ENCODE data around the gene ZBTB3. TPM values are rescaled to one million over a fixed set of nuclear protein-coding genes. Genes with fewer than 3 reads are reported as not detected.
A peak's percentile ranks its signal among the peaks of the same experiment; 100 is the strongest.
"Not testable (repeated sequence)": the region's sequence is repeated elsewhere in the genome, so short reads cannot be mapped to it uniquely, and the experiment has no call there.

Gene ZBTB3
- polyA plus RNA-seq, 6 donors from 2014 or later = 3.7 to 12.9 (median 6.4) TPM

DNA sequence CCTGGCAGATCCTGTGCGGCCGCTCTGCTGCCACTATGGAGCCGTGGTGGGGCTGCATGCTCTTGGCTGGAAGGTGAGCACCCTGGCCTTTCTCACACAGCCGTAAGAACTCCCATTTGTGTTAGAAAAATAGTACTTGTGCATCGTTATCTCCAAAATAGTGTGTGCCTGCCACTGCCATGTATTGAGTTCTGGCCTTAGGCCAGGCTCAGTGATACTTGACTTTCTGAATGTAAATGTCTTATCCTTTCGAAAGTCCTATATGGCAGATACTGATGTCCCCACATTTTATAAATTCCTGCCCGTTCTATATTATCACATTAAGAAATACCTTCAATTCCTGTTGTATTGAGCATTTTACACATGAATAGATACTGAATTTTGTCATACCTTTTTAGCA is 28.8 kb upstream of the ZBTB3 start:
- Mint-ChIP-seq H3K4me1 (peaks cover 7 to 17% (median 10%) of the 10 kb centered on the region in 3 donors), H3K9me3 (no peaks in the 10 kb centered on the region), H3K27me3 (no peaks in the 10 kb centered on the region), H3K4me3 (no peak overlapping the region), H3K27ac (peak overlapping the region in 2 of 6 donors; percentile 40 to 41), H3K36me3 (peaks cover 0 to under 1% of the 10 kb centered on the region in 2 donors)
- ATAC-seq (ENCODE audit: low read depth in 2 of 2) = no peak
- DNase-seq = no peak

DNA sequence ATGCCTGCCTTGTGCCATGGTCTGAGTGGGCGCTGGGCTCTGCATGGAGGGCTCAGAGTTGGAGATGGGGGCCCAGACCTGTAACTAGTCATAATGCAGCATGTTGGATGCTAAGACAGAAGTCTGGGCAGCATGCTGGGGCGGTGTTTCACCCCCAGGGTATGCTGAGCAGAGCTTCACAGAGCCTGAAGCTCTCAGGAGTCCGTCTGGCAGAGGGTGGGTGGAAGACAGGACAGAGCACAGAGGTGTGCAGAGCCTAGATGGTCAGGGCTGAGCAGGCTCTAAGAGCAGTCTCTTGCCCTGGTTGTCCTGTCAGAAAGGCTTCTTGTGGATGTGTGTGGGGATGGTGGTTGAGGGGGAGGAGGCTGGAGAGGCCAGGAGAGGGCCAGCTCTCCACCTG is 24.5 kb upstream of the ZBTB3 start:
- ATAC-seq (ENCODE audit: low read depth in 2 of 2) (no peak), DNase-seq (no peak)
- Mint-ChIP-seq H3K36me3 (peaks cover 8% of the 10 kb centered on the region in 2 donors), H3K4me3 (no peak overlapping the region), H3K4me1 (peaks cover 4 to 10% (median 5%) of the 10 kb centered on the region in 3 donors), H3K27ac (peak overlapping the region in 3 of 6 donors; percentile 57 to 61 (median 59)), H3K9me3 (no peaks in the 10 kb centered on the region), H3K27me3 (no peaks in the 10 kb centered on the region)

DNA sequence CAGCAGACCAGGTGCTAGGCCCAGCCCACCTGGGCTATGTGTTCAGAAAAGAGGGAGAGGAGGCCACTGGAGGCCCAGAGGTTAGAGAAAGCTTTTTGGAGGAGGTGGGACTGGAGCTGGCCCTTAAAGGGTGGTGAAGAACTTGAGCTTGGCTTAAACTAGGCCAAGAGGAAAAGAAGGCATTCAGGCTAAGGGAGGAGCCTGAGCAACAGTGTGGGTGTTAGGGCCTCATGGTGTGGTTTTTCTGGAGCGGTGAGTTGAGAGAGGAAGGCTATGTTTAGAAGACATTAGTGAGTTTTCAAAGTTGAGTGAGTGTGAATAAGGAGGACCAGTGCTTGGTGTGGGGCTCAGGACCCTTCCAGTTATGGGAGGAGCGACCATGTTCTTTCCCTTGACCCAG is 23.4 kb upstream of the ZBTB3 start:
- Mint-ChIP-seq H3K4me3 (peak overlapping the region in 1 of 8 donors; percentile 37), H3K27ac (peak overlapping the region in 2 of 6 donors; percentile 60 to 93), H3K27me3 (no peaks in the 10 kb centered on the region), H3K36me3 (peaks cover 8% of the 10 kb centered on the region in 2 donors), H3K4me1 (peaks cover 5 to 14% (median 6%) of the 10 kb centered on the region in 3 donors), H3K9me3 (no peaks in the 10 kb centered on the region)
- no peak for DNase-seq
- no peak for ATAC-seq (ENCODE audit: low read depth in 2 of 2)

DNA sequence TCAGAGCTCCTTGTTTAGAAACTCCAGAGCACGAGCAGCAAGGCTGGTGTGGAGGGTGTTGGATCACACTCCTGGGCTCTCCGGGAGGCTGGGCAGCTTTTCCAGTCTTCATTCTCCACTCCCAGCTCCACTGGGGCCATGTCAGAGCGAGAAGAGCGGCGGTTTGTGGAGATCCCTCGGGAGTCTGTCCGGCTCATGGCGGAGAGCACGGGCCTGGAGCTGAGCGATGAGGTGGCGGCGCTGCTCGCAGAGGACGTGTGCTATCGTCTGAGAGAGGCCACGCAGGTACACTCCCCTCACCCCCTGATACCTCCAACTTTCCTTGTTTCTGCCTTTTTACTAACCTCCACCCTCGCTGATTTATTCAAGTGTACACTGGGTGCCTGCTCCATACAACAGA is 21.7 kb upstream of the ZBTB3 start:
- Mint-ChIP-seq H3K9me3 (no peaks in the 10 kb centered on the region), H3K4me1 (peaks cover 17 to 28% (median 22%) of the 10 kb centered on the region in 3 donors), H3K27ac (peak overlapping the region in 1 of 6 donors; percentile 54), H3K27me3 (no peaks in the 10 kb centered on the region), H3K36me3 (peaks cover 8% of the 10 kb centered on the region in 2 donors), H3K4me3 (peak overlapping the region in 2 of 8 donors; percentile 3 to 9)
- ATAC-seq (ENCODE audit: low read depth in 2 of 2) (no peak), DNase-seq (no peak)

GRCh38 chr11:62774407-62774806 is 20.4 kb upstream of the ZBTB3 start:
- H3K4me1 Mint-ChIP-seq = peaks cover 26 to 41% (median 33%) of the 10 kb centered on the region in 3 donors
- H3K4me3 Mint-ChIP-seq = peak overlapping the region in 1 of 8 donors; percentile 68
- peak overlapping the region in 1 of 6 donors; percentile 34 for H3K27ac Mint-ChIP-seq
- H3K36me3 Mint-ChIP-seq = peaks cover 8% of the 10 kb centered on the region in 2 donors
- ATAC-seq (ENCODE audit: low read depth in 2 of 2) (no peak), DNase-seq (no peak)
- no peaks in the 10 kb centered on the region for H3K27me3 Mint-ChIP-seq
- no peaks in the 10 kb centered on the region for H3K9me3 Mint-ChIP-seq

- peaks cover 0 to 5% of the 10 kb centered on the region in 2 donors for H3K36me3 Mint-ChIP-seq
- ATAC-seq (ENCODE audit: low read depth in 2 of 2) (peak; percentile 73), DNase-seq (peak; percentile 76)
- peaks cover 26 to 36% (median 34%) of the 10 kb centered on the region in 3 donors for H3K4me1 Mint-ChIP-seq
- H3K27me3 Mint-ChIP-seq = no peaks in the 10 kb centered on the region
- no peaks in the 10 kb centered on the region for H3K9me3 Mint-ChIP-seq
- peak within 1 kb of the TSS; percentile 89 to 99 (median 96) for H3K27ac Mint-ChIP-seq
- peak within 1 kb of the TSS; percentile 88 to 99 (median 95) for H3K4me3 Mint-ChIP-seq
Measured at GRCh38 chr11:62771144-62772021, 17.4 kb upstream of the ZBTB3 start, which contains the start of gene TAF6L. TSS of gene TAF6L (plus strand) at chr11:62771396. CDS start at chr11:62775784, 4,388 bp downstream.

GRCh38 chr11:62770778-62771143 is 16.8 kb upstream of the ZBTB3 start:
- Mint-ChIP-seq H3K4me1 (peaks cover 26 to 39% (median 34%) of the 10 kb centered on the region in 3 donors), H3K9me3 (no peaks in the 10 kb centered on the region), H3K4me3 (peak overlapping the region; percentile 88 to 99 (median 95)), H3K27me3 (no peaks in the 10 kb centered on the region), H3K27ac (peak overlapping the region; percentile 89 to 99 (median 96)), H3K36me3 (peaks cover 0 to 9% of the 10 kb centered on the region in 2 donors)
- ATAC-seq (ENCODE audit: low read depth in 2 of 2) (peak; percentile 1 to 2), DNase-seq (no peak)

DNA sequence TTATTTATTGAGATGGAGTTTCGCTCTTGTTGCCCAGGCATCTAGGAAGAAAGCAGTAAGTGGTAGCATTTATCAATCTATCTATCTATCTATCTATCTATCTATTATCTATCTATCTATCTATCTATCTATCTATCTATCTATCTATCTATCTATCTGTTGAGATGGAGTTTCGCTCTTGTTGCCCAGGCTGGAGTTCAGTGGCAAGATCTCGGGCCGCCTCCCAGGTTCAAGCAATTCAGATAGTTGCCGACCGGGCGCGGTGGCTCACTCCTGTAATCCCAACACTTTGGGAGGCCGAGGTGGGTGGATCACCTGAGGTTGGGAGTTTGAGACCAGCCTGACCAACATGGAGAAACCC is 6.9 kb upstream of the ZBTB3 start:
- peak overlapping the region in 3 of 6 donors; percentile 91 to 98 (median 96) for H3K27ac Mint-ChIP-seq
- H3K4me3 Mint-ChIP-seq = peak overlapping the region; percentile 93 to 99 (median 98)
- not testable (repeated sequence) for H3K27me3 Mint-ChIP-seq; H3K9me3 Mint-ChIP-seq; ATAC-seq (ENCODE audit: low read depth in 2 of 2); H3K36me3 Mint-ChIP-seq; DNase-seq
- peaks cover 16 to 37% (median 22%) of the 10 kb centered on the region in 3 donors for H3K4me1 Mint-ChIP-seq

GRCh38 chr11:62757846-62758788 is 4.2 kb upstream of the ZBTB3 start:
- no peaks in the 10 kb centered on the region for H3K27me3 Mint-ChIP-seq
- peaks cover 0 to 3% of the 10 kb centered on the region in 2 donors for H3K36me3 Mint-ChIP-seq
- H3K27ac Mint-ChIP-seq = no peak overlapping the region
- H3K4me3 Mint-ChIP-seq = peak overlapping the region in 2 of 8 donors; percentile 1 to 48
- no peaks in the 10 kb centered on the region for H3K9me3 Mint-ChIP-seq
- no peak for ATAC-seq (ENCODE audit: low read depth in 2 of 2)
- peaks cover 20 to 33% (median 29%) of the 10 kb centered on the region in 3 donors for H3K4me1 Mint-ChIP-seq
- no peak for DNase-seq

DNA sequence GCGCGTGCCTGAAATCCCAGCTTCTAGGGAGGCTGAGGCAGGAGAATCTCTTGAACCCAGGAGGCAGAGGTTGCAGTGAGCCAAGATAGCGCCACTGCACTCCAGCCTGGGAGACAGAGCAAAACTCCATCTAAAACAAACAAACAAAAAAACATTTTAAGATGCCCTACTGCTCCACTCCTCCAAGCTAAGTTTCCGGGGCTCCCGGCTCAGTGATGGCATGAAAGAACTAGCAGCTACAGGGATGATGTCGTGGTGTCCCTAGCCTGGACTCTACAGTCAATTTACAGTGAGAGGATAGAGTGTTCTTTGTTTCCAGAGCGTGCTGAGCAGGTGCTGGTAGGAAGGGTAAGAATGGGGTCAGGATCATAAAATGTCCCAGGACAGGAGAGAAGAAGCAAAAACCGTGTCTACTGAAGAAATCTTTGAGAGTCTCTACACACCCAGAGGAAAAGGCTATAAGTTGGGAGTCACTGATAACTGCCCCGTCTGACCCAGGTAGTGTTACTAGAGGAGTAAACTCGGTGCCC is 1.2 kb upstream of the ZBTB3 start:
- no peaks in the 10 kb centered on the region for H3K36me3 Mint-ChIP-seq
- H3K27me3 Mint-ChIP-seq = no peaks in the 10 kb centered on the region
- ATAC-seq (ENCODE audit: low read depth in 2 of 2) = no peak
- peak overlapping the region in 3 of 6 donors; percentile 11 to 72 (median 31) for H3K27ac Mint-ChIP-seq
- H3K4me1 Mint-ChIP-seq = peaks cover 7 to 21% (median 19%) of the 10 kb centered on the region in 3 donors
- H3K9me3 Mint-ChIP-seq = no peaks in the 10 kb centered on the region
- no peak for DNase-seq
- peak overlapping the region; percentile 9 to 100 (median 93) for H3K4me3 Mint-ChIP-seq

DNA sequence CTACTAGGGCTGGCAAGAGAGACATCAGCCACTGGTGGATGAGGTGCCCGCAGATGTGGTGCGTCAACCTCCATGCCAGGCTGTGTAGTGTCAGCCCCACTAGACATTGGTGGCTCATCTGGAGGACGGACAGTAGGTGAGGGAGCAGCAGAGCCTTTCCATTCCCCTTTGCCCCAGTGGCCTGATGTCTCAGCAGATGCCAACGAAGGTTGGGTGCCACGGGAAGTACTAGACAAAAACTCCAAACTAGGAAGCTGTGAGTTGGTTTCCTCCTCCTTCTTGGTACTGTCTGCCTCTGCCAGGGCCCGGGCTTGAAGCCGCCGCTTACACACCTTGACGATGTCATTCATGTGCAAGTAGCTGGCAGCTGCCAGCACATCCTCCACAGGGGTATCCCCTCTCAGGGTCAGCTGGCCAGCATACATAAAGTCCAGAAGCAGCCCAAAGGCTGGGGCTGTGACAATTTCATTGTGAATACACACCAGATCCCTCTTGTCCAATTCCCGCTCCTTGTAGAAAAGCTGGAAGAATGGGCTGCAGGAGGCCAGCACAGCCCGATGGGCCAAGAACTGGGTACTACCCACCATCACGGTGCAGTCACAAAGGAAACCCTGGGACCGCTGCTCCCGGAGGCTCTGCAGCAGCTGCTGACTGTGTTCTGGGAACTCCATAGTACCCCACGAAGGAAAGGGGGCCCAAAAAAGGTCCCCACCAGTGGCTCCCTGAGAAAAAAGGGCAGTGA is 795 bp downstream of the ZBTB3 start:
- ATAC-seq (ENCODE audit: low read depth in 2 of 2) = no peak
- H3K4me3 Mint-ChIP-seq = peak overlapping the region; percentile 87 to 100 (median 99)
- H3K36me3 Mint-ChIP-seq = no peaks in the 10 kb centered on the region
- H3K27ac Mint-ChIP-seq = peak overlapping the region in 4 of 6 donors; percentile 84 to 99 (median 98)
- no peaks in the 10 kb centered on the region for H3K9me3 Mint-ChIP-seq
- no peaks in the 10 kb centered on the region for H3K27me3 Mint-ChIP-seq
- no peak for DNase-seq
- peaks cover 14 to 29% (median 26%) of the 10 kb centered on the region in 3 donors for H3K4me1 Mint-ChIP-seq

DNA sequence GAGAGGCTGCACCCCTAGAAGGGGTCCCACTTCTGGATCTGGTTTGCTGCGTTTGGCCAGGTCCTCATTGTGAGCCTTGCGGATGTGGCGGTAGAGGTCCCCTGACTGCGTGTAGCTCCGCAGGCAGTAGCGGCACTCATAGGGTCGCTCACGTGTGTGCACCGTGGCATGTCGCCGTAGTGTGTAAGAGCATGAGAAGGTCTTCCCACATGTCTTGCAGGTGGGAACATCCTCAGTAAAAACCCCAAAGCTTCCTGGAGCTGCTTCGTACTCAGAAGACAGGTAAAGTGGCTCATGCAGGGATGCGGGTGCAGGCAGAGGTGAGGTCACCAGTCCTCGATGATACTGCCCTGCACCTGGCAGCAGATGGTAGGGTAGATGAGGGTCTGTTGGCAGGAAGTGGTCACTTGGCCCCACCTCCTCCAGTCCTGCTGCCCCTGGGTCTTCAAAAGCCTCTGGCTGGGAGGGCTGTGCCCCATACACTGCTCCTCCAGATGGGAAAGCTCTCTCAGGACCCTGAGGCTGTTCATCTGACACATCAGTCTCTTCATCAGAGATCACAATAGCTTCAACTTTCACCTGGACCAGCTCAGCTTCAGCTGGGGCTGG is 1.7 kb downstream of the ZBTB3 start:
- peaks cover 14 to 29% (median 26%) of the 10 kb centered on the region in 3 donors for H3K4me1 Mint-ChIP-seq
- peak overlapping the region in 2 of 6 donors; percentile 49 to 88 for H3K27ac Mint-ChIP-seq
- no peaks in the 10 kb centered on the region for H3K36me3 Mint-ChIP-seq
- H3K27me3 Mint-ChIP-seq = no peaks in the 10 kb centered on the region
- ATAC-seq (ENCODE audit: low read depth in 2 of 2) (no peak), DNase-seq (no peak)
- H3K9me3 Mint-ChIP-seq = no peaks in the 10 kb centered on the region
- H3K4me3 Mint-ChIP-seq = peak overlapping the region in 6 of 8 donors; percentile 10 to 100 (median 82)
